Measurements from ENCODE around the gene PROM1. TPM values are rescaled to one million over a fixed set of nuclear protein-coding genes. Genes with fewer than 3 reads are reported as not detected.

The PROM1 gene
- total RNA-seq, 4 donors from 2014 or later = 0.13 to 6.7 (median 1.7) TPM; not detected in 1

DNA sequence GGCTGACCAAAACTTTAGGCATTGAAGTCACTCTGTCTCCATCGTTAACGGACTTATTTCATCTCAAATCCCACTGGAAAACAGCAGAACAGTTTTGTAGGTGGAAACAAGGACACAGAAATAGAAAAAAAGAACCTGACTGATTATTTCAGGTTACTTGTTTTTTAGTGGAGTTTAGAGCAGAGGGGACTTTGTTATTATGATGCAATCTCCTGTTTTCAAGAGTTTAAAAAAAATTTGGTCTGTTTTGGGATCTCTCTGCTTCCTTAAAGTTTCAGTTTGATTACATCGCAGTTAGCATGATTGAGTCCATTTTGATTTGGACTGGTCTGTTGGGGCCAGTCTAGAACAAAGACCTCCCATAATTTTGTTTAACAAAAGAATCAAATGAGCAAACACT is 13.6 kb downstream of the PROM1 start:
- TF ChIP-seq CTCF (IDR thresholded peaks at IDR 0.05) (no peak), POLR2A (IDR thresholded peaks at IDR 0.05) (no peak)
- Histone ChIP-seq H3K27me3 (peaks cover 0 to 46% (median 0%) of the 10 kb centered on the region in 4 donors), H3K9me3 (no peaks in the 10 kb centered on the region), H3K4me3 (no peak overlapping the region), H3K4me1 (no peaks in the 10 kb centered on the region), H3K27ac (no peak overlapping the region), H3K36me3 (no peaks in the 10 kb centered on the region)
- intact Hi-C loops (cut with DNase I) = no loop called here
- 79 to 86% methylated on average over 3 of the region's 3 CpGs for WGBS, 2 donors
- no peak for DNase-seq

DNA sequence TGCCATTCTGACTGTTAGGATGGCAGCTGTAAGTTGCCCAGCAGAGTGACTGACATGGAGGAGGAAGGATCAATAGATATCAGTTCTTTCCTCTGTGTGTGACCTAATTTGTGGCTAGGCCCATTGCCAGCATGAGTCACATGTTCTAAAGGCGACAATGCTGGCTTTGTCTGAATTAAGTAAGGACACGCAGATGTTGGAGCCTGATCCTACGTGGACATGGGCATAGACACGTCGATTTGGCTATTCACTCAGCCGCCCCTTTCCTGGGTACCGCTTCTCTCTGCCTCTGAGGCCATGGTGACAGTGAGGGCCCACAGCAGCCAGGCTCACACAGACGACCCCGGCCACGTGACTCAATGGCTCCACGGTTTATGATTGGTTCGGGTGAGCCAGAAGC is 16.3 kb downstream of the PROM1 start:
- 53 to 64% methylated on average over 10 to 12 of the region's 12 CpGs for WGBS, 2 donors
- TF ChIP-seq CTCF (IDR thresholded peaks at IDR 0.05) (no peak), POLR2A (IDR thresholded peaks at IDR 0.05) (no peak)
- H3K9me3 ChIP-seq = no peaks in the 10 kb centered on the region
- no peak overlapping the region for H3K4me3 ChIP-seq
- H3K36me3 ChIP-seq = no peaks in the 10 kb centered on the region
- H3K27me3 ChIP-seq = peaks cover 0 to 25% (median 0%) of the 10 kb centered on the region in 4 donors
- H3K4me1 ChIP-seq = no peaks in the 10 kb centered on the region
- intact Hi-C loops (cut with DNase I) = no loop called here
- no peak overlapping the region for H3K27ac ChIP-seq
- DNase-seq = no peak

- H3K9me3 ChIP-seq = no peaks in the 10 kb centered on the region
- 72 to 82% methylated on average over 6 to 7 of the region's 7 CpGs for WGBS, 2 donors
- peaks cover 0 to 19% (median 0%) of the 10 kb centered on the region in 4 donors for H3K27me3 ChIP-seq
- no peak for DNase-seq
- H3K4me1 ChIP-seq = no peaks in the 10 kb centered on the region
- TF ChIP-seq POLR2A (IDR thresholded peaks at IDR 0.05) (no peak), CTCF (IDR thresholded peaks at IDR 0.05) (no peak)
- H3K36me3 ChIP-seq = no peaks in the 10 kb centered on the region
- no peak overlapping the region for H3K4me3 ChIP-seq
- intact Hi-C loops (cut with DNase I) = no loop called here
- H3K27ac ChIP-seq = no peak overlapping the region
Measured at GRCh38 chr4:16066586-16067128, 17.2 kb downstream of the PROM1 start.

DNA sequence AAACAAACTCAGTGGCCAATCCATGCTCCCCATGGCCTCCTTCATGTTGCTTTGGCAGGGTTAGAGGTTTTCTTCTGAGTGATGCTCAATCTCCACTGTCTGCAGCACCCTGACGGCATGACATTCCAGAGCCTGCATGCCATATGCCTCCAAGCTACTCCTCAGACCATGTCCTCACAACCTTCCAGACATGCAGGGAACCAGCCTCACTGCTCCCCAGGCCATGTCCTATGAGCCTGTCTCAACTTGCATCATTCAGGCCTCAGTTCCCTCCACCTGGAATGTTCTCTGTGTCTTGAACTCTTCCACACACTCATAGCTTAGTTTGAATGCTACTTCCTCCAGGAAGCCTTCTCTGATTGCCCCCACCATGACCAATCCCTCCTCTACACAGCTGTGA is 18.8 kb downstream of the PROM1 start:
- H3K27me3 ChIP-seq = peaks cover 0 to 15% (median 0%) of the 10 kb centered on the region in 4 donors
- no peak for DNase-seq
- no peaks in the 10 kb centered on the region for H3K9me3 ChIP-seq
- no peaks in the 10 kb centered on the region for H3K36me3 ChIP-seq
- H3K4me3 ChIP-seq = no peak overlapping the region
- TF ChIP-seq POLR2A (IDR thresholded peaks at IDR 0.05) (no peak), CTCF (IDR thresholded peaks at IDR 0.05) (no peak)
- WGBS, 2 donors = 78 to 100% methylated on average over 1 of the region's 1 CpG
- intact Hi-C loops (cut with DNase I) = no loop called here
- H3K27ac ChIP-seq = no peak overlapping the region
- H3K4me1 ChIP-seq = no peaks in the 10 kb centered on the region

GRCh38 chr4:16062601-16063000 is 21.2 kb downstream of the PROM1 start:
- Histone ChIP-seq H3K4me1 (no peaks in the 10 kb centered on the region), H3K36me3 (no peaks in the 10 kb centered on the region), H3K9me3 (no peaks in the 10 kb centered on the region), H3K27me3 (peaks cover 0 to 35% (median 0%) of the 10 kb centered on the region in 4 donors), H3K4me3 (no peak overlapping the region), H3K27ac (no peak overlapping the region)
- WGBS, 2 donors = 54 to 66% methylated on average over 2 of the region's 2 CpGs
- TF ChIP-seq CTCF (IDR thresholded peaks at IDR 0.05) (no peak), POLR2A (IDR thresholded peaks at IDR 0.05) (no peak)
- no peak for DNase-seq
- intact Hi-C loops (cut with DNase I) = no loop called here
